GM12801 (cell line): ENCODE measurements around the gene GLIS1.

Source experiments
- TF ChIP-seq, protein P1 (sequence below): IDR thresholded peaks from one replicate; pipeline ENCODE4 v1.5.1; 2011; ENCODE audit warnings: control low read depth; ENCODE audit not compliant: insufficient read length; ENCODE audit errors: extremely low read depth

GLIS1 gene

DNA sequence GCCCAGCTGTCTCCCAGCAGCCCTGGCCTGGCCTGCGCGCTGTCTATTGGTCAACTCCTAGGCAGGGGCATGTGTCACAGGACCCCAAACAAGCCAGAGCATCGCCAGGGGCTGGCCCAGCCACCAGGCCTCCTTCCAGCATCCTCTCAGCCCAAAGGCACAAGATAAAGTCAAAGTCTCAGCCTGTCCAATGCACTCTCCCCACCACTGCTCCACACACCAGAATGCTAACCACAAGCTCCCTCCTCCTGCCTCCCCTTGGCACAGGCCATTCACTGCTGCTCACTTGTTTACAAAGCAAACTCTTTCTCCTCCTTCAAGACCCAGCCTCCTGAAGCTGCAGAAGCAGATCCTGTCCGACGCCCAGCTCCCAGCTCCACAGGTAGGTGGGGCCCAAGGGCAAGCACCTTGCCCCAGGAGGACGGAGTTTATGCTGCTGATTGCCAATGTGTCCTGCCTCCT, 146.4 kb downstream of the GLIS1 start:
- TF ChIP-seq, protein P1, sequence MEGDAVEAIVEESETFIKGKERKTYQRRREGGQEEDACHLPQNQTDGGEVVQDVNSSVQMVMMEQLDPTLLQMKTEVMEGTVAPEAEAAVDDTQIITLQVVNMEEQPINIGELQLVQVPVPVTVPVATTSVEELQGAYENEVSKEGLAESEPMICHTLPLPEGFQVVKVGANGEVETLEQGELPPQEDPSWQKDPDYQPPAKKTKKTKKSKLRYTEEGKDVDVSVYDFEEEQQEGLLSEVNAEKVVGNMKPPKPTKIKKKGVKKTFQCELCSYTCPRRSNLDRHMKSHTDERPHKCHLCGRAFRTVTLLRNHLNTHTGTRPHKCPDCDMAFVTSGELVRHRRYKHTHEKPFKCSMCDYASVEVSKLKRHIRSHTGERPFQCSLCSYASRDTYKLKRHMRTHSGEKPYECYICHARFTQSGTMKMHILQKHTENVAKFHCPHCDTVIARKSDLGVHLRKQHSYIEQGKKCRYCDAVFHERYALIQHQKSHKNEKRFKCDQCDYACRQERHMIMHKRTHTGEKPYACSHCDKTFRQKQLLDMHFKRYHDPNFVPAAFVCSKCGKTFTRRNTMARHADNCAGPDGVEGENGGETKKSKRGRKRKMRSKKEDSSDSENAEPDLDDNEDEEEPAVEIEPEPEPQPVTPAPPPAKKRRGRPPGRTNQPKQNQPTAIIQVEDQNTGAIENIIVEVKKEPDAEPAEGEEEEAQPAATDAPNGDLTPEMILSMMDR, result no peak

DNA sequence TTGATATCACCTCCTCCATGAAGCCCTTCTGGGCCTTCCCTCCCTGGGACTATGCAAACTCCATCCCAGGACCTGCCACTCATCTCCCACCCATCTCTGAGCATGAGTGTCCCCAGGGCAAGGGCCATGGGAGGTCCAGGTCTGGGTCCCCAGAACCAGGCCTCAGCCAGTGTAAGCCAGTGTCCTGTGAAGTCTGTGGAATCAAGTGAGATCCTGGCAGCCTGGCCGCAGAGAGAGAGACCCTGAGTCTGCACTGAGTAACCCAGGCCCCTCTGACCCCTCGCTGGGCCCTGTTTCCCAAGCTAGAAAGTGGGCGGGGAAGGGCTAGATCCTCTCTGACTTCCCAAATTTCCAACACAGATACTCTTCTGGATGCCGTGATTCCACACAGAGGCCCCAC, 147.0 kb downstream of the GLIS1 start:
- TF ChIP-seq, protein P1, result no peak

DNA sequence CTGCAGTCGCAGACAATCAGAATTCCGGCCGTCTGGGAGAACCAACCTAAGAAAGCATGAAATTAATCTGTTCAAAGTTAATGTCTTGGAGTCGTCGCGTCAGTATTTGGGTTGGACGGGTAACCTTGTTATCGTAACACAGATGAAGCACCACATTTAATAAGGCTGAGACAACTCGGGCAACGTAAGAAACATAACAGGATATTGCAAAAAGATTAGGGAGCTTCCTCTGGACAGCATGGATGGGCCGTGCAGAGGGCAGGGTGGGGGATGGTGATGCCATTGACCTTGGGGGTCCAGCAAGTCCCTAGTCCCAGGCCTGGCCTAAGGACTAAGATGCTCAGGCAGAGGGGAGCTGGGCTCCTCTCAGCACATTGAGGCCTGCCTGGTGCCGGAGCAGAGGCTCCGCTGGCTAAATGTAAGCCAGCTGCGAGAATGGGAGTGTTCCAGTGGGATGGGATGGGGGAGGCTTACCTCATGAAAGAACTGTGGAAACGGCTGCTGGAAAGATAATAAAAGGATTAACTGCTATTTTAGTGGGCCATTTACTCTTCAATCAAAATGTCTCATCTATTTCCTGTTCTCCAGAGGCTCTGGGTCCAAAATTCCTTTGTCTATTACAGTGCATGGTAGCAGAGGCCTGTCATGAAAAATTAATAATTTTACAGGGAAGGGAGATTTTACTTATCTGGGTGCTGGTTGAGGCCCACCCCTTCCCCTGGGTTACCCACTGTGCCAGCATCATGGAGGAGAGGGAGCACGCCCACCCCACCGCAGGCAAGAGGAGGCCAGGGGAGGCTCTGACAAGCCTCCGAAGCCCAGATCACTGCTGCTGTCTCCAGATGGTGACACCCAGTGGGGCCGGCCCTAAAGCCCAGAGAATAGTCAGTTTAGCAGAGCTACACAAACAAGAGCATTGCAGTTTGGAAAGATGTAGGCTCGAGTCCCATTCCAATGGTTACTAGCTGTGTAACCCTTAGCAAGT, 148.1 kb downstream of the GLIS1 start:
- TF ChIP-seq, protein P1, result no peak

DNA sequence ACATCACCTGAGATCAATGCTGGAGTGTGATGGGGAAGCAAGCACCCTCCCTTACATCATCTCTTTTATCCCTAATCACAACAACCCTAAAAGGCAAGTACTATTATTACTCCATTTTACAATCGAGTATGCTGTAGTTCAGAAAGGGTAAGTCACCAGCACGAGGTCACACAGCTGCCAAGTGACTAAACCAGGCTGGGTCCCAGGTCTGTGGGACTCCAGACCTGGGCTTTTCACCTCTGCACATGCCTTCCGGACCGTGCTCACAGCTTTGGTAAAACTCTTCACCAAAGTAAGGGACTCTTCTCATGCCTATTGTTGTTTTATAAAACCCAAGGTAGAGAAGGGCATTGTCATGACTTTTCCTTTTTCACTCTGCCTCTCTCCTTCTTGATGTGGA, 148.9 kb downstream of the GLIS1 start:
- TF ChIP-seq, protein P1, result no peak

DNA sequence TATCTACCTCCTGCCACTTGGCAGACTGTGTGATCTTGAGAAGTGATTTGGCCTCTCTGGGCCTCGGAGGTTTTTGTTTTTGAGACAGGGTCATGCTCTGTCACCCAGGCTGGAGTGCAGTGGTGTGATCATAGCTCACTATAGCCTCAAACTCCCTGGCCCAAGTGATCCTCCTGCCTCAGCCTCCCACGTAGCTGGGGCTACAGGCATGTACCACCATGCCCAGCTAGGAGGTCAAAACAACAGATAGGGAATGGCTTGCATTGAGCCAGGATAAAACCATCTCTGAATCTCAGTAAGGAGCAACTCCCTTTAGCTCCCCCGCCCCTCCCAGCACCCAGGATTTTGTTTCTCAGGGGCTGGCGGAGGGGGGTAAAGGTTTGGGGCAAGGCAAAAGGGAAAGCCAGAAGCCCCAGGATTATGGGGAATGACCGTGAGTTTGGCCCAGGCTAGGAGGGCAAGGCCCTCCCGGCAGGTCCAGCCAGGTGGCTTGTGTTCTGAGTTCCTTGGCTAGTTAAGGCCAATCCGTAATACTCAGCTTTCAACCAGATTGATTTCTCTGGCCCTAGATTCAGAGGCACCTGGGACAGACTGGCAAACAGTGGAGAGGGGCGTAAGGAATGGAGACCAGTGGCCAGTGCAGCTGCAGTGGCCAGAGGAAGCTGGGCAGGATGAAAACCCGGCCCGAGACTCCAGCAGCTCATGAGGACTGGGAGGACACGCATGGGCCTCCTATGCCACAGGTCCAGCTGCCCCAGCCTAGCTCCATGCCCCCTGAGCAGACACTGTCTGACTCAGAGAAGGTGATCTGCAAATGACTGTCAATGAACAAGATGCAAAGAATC, 149.7 kb downstream of the GLIS1 start:
- TF ChIP-seq, protein P1, result no peak

DNA sequence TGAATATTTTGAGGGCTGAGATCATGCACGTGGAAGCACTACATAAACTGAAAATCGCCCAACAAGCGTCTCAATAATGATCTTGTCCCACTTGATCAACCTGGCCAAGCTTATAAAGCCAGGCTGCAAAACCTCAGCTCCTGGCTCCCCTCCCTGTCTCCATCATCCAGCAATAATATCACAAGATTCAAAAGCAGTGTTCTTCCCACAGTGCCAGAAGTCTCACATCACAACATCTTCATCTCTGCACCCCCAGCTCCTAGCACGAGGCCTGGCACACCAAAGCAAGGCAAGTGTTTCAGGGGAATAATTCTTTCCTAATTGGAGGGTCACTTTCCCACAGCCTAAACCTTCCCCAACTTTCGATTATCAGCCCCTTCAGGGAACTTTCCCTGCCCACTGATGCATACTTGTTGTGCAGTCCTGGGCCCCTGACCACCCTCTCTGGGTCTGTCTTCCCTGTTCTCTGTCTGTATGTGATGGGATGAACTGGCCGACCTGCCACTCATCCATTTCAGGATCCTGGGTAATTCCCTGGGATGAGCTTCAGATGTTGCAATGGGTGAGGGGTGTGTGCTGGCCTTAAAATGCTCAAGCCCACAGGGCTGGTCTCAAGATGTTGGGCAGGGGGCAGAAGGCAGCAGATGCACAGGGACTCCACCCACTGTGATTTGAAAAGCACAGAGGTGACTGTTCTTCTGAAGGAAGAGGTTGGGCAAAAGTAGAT, 150.7 kb downstream of the GLIS1 start:
- TF ChIP-seq, protein P1, result no peak
